Stomach (tissue), 4 donors: ENCODE measurements around the gene NSA2.

ENCODE experiments used
- CTCF ChIP-seq, 7 experiments: fragments of 450-650 bp in 4 of 7; fragments of 200-600 bp in 3 of 7; sonication (generic) in 3 of 7; IDR thresholded peaks; one replicate each; pipeline ENCODE4 v1.5.1; 2016 to 2019; ENCODE audit warnings: antibody characterized with exemption in 7 of 7, control low read depth in 2 of 7, mild to moderate bottlenecking in 1 of 7
- EP300 ChIP-seq: sonication (generic); formaldehyde crosslinking; IDR thresholded peaks from one replicate; pipeline ENCODE4 v1.6.1; 2017; ENCODE audit warnings: antibody characterized with exemption
- POLR2A ChIP-seq, 4 donors: fragments of 450-650 bp; IDR thresholded peaks; one replicate each; pipeline ENCODE4 v1.6.1; 2016; ENCODE audit warnings: antibody characterized with exemption in 4 of 4, control low read depth in 2 of 4, mild to moderate bottlenecking in 1 of 4, moderate library complexity in 1 of 4
- POLR2AphosphoS5 ChIP-seq, 3 donors: sonication (generic); formaldehyde crosslinking; IDR thresholded peaks; one replicate each; pipeline ENCODE4 v1.6.1; 2016; ENCODE audit warnings: antibody characterized with exemption in 3 of 3

- TF ChIP-seq POLR2AphosphoS5 (IDR thresholded peaks at IDR 0.05) (no peak), CTCF (IDR thresholded peaks at IDR 0.05) (no peak), EP300 (no peak), POLR2A (IDR thresholded peaks at IDR 0.05) (no peak)
Measured at GRCh38 chr5:74722271-74722670, 44.8 kb upstream of the NSA2 start.
